Naive thymus-derived CD8-positive, alpha-beta T cell (primary cell): ENCODE data around the gene CACNB2. TPM values are rescaled to one million over a fixed set of nuclear protein-coding genes. Genes with fewer than 3 reads are reported as not detected.
"Not testable (repeated sequence)": the region's sequence is repeated elsewhere in the genome, so short reads cannot be mapped to it uniquely, and the experiment has no call there.

Experiments
- ATAC-seq, 2 donors: fragments of 150-1000 bp; cut with Tn5 transposase in 1 of 2; sonication (Bioruptor Pico), chemical (Tn5 transposase) in 1 of 2; 1 replicate in 1 of 2; 2 replicates in 1 of 2; pipeline ENCODE4 v1.10.0; 2021; ENCODE audit warnings: mild to moderate bottlenecking in 2 of 2, moderate library complexity in 2 of 2
- POLR2A ChIA-PET: fragments of 350-600 bp; sonication (Branson Sonifier 250); formaldehyde crosslinking; loops from one replicate; lab custom pipeline; 2021; ENCODE audit warnings: antibody characterized with exemption; lab: Charles Lee
- DNase-seq, 10 donors: peaks; one replicate each; pipeline versions ENCODE4 v3.0.0 to v3.0.0-alpha.2; 2020 to 2022
- H3K27ac Mint-ChIP-seq, 10 donors: one replicate each; pipeline ENCODE4 v1.8.0; 2020 to 2022; ENCODE audit warnings: mild to moderate bottlenecking in 10 of 10, mixed read lengths in 10 of 10, moderate library complexity in 4 of 10, inconsistent platforms in 1 of 10
- H3K27me3 Mint-ChIP-seq, 5 donors: one replicate each; pipeline ENCODE4 v1.8.0; 2021 to 2022; ENCODE audit warnings: mixed read lengths in 5 of 5
- H3K36me3 Mint-ChIP-seq, 3 donors: one replicate each; pipeline ENCODE4 v1.8.0; 2020 to 2022; ENCODE audit warnings: mixed read lengths in 3 of 3, mild to moderate bottlenecking in 2 of 3, inconsistent platforms in 1 of 3
- H3K4me1 Mint-ChIP-seq, 4 donors: one replicate each; pipeline ENCODE4 v1.8.0; 2021 to 2022; ENCODE audit warnings: mixed read lengths in 4 of 4
- H3K4me3 Mint-ChIP-seq, 10 donors: one replicate each; pipeline ENCODE4 v1.8.0; 2020 to 2022; ENCODE audit warnings: mild to moderate bottlenecking in 10 of 10, mixed read lengths in 10 of 10, moderate library complexity in 6 of 10, inconsistent platforms in 1 of 10
- H3K9me3 Mint-ChIP-seq, 9 donors: one replicate each; pipeline ENCODE4 v1.8.0; 2020 to 2022; ENCODE audit warnings: mixed read lengths in 9 of 9, mild to moderate bottlenecking in 3 of 9, inconsistent platforms in 1 of 9, moderate library complexity in 1 of 9
- polyA plus RNA-seq, 3 donors: library from polyadenylated mRNA; unstranded; fragments of 300-500 nt; fragmentation: Illumina TruSeq; gene quantifications; one replicate each; pipeline ENCODE4 v1.2.3, GENCODE V29; 2021
- total RNA-seq, 8 experiments: library from RNA in 2 of 8; stranded (reverse) in 2 of 8; gene quantifications; one replicate each; pipeline ENCODE4 v1.2.3 and lab custom pipeline; 2021 to 2026

CACNB2 gene
- total and polyA plus RNA-seq, 5 experiments from 2014 or later: 0.13 to 0.27 (median 0.17) TPM; not detected in 2

DNA sequence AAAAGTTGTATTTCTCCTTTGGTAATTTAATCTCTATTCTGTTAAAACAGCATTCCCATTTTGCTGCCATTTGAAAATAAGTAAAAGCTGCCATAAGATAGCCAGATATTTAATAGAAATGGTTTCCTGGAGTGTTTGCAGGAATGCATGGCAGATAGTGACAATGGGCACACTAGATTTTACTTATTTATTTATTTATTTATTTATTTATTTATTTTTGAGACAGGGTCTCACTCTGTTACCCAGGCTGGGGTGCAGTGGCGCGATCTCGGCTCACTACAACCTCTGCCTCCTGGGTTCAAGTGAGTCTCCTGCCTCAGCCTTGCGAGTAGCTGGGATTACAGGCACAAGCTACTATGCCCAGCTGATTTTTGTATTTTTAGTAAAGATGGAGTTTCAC lies 13.2 kb downstream of the CACNB2 start:
- H3K27me3 Mint-ChIP-seq, H3K27ac Mint-ChIP-seq, H3K4me1 Mint-ChIP-seq, H3K4me3 Mint-ChIP-seq, H3K36me3 Mint-ChIP-seq, POLR2A ChIA-PET, DNase-seq, ATAC-seq, H3K9me3 Mint-ChIP-seq: not testable (repeated sequence)

DNA sequence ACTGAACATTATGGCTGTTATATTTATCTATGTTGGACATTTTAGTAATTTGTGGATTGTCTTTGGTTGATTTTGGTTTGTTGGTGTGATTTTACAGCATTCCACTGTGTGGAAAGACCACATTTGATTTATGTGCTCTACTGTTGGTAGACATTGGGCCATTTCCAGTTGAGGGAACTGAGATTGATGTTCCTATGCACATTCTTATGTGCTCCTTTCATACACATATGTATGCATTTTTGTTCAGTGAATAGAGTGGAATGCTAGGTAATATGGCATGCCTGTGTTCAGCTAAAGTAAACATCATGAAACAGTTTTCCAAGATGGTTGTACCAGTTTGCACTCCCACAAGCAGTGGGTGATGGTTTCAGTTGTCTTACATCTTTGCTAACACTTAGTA lies 15.1 kb downstream of the CACNB2 start:
- ATAC-seq: no peak
- no peaks in the 10 kb centered on the region for H3K9me3 Mint-ChIP-seq
- POLR2A ChIA-PET: no interaction called here

DNA sequence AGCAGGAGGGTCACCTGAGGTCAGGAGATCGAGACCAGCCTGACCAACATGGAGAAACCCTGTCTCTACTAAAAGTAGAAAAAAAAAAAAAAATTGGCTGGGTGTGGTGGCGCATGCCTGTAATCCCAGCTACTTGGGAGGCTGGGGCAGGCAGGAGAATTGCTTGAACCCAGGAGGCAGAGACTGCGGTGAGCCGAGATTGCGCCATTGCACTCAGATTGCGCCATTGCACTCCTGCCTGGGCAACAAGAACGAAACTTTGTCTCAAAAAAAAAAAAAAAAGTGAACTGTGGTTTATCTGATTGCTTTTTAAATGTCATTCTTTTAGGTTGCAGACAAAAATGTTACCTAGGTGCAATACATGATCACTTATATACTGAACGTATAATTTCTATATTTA lies 16.6 kb downstream of the CACNB2 start:
- H3K4me1 Mint-ChIP-seq, H3K27me3 Mint-ChIP-seq, ATAC-seq, H3K36me3 Mint-ChIP-seq, H3K9me3 Mint-ChIP-seq, DNase-seq, H3K27ac Mint-ChIP-seq, H3K4me3 Mint-ChIP-seq: not testable (repeated sequence)
- POLR2A ChIA-PET: interaction anchor here (0.7 kb wide), 1 partner anchor 361 kb away, joined by 4 read pairs; no protein-coding TSS in a partner anchor

More for the DNA sequence above, 15.1 kb downstream of the CACNB2 start:
- H3K27me3 Mint-ChIP-seq: peaks cover 0 to 10% (median 1%) of the 10 kb centered on the region in 5 donors
- no peak overlapping the region for H3K4me3 Mint-ChIP-seq
- no peak for DNase-seq
- no peaks in the 10 kb centered on the region for H3K36me3 Mint-ChIP-seq
- no peak overlapping the region for H3K27ac Mint-ChIP-seq
- no peaks in the 10 kb centered on the region for H3K4me1 Mint-ChIP-seq

DNA sequence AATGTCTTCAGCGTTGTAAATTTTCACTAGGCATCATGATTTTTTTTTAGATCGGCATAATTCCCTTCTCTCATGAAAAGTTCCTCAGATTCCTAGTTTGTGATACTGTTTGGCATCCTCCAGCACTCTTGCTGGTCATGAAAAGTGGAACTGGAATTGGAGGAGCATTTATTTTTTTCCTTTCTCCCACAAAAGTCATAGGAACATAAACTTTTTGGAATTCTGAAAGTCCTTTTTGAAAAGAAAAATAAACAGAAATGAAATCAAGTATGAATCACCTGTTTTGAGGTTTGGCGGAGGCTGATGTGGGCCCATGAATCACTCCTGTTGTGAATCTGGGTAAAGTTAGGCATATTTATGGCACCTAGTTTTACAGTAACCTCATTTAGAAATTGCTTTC lies 17.7 kb downstream of the CACNB2 start:
- ATAC-seq (no peak), DNase-seq (no peak)
- Mint-ChIP-seq H3K36me3 (no peaks in the 10 kb centered on the region), H3K9me3 (peaks cover 0 to 2% (median 0%) of the 10 kb centered on the region in 9 donors), H3K4me3 (no peak overlapping the region), H3K27me3 (peaks cover 0 to 6% (median 0%) of the 10 kb centered on the region in 5 donors), H3K4me1 (no peaks in the 10 kb centered on the region), H3K27ac (no peak overlapping the region)
- POLR2A ChIA-PET: no interaction called here

DNA sequence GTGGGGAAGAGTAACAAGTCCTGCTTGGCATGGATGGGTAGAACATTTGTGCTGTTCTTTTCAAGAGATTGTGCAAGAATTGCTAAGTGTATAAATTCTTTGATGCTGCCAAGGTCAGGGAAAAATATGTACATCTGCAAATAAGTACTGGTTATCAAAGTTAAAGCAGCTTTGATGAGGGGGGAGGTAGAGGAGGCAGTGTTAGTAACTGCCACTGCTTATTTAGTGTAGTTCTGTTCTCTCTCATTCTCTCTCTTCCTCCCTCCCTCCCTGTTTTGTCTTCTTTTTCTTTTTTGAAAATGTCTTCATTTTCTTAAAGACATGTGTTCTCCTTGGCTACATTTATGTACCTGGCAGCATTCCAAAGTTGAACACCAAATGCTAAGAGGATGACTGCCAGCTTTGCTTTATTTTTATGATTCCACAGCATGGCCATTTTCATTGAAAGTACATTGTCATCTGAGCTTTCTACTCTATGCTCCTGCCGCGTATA lies 18.6 kb downstream of the CACNB2 start:
- ATAC-seq: no peak
- Mint-ChIP-seq H3K36me3 (no peaks in the 10 kb centered on the region), H3K27me3 (peaks cover 0 to 6% (median 0%) of the 10 kb centered on the region in 5 donors), H3K9me3 (peaks cover 0 to 2% (median 0%) of the 10 kb centered on the region in 9 donors), H3K27ac (no peak overlapping the region), H3K4me1 (no peaks in the 10 kb centered on the region), H3K4me3 (no peak overlapping the region)
- POLR2A ChIA-PET: no interaction called here
- no peak for DNase-seq

DNA sequence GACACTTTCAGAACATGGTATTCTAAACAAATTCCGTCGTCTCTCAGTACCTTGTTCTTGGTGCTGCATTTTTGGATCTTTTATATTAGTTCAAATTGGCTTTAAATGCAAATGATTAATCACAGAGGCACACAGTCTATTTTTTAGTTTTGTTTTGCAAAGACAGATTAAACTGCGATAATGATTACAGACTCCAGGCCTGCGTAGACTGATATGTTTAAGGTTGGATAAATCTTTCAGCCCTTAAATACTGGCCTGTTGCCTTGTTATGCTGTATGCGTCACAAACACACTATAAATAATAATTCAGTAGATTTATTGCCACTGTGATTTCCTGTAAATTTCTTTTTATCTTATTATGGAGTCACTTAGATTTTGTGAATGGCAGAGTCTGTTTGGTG lies 19.3 kb downstream of the CACNB2 start:
- Mint-ChIP-seq H3K36me3 (no peaks in the 10 kb centered on the region), H3K27ac (no peak overlapping the region), H3K9me3 (peaks cover 0 to 2% (median 0%) of the 10 kb centered on the region in 9 donors), H3K27me3 (peaks cover 0 to 6% (median 0%) of the 10 kb centered on the region in 5 donors), H3K4me1 (no peaks in the 10 kb centered on the region), H3K4me3 (no peak overlapping the region)
- no peak for DNase-seq
- POLR2A ChIA-PET: no interaction called here
- no peak for ATAC-seq

DNA sequence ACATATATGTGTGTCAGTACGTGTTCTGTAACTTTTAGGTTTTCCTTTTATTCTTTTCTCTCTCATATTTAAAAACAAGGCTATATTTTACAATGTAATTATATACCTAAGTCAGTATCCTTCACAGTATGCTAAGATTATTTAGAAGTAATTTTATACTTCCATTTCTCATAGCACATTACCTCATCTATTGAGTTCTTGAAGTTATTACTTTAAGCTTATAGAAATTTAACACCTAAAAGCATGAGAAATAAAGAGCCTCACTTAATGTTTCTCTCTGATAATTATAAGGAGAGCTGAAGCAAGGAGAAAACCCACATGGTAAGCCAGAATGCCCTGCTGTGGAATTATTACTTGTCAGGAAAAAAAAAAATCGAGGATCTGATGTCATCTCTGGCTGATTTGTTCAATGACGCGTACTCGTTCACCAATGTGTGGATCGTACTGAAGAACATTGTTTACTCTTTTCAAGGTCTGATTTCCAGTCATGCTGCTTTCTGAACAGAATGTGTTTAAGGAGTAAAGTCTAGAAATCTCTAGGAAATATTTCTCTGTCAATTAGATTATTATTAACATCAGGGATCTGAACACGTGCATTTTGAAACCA lies 21.9 kb downstream of the CACNB2 start:
- peaks cover 0 to 4% (median 0%) of the 10 kb centered on the region in 9 donors for H3K9me3 Mint-ChIP-seq

DNA sequence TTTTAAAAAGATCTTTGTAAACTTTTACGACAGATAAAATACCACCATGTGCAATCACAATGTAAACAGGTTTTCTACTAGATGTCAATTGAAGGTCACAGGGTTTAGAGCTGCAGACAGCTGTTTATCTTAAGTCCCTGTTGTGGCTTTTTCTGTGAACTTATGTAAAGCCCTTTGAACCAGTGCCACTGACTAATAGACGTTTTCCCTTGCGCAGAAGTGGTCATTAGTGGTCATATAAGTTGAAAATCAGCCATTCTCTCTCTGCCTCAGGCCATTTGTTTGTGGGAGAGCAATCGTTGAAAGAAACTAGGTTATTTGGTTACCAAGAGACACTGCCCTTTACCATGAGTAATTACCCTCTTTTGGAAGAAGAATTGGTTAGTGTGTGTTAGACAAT lies 23.9 kb downstream of the CACNB2 start:
- Mint-ChIP-seq H3K9me3 (peaks cover 0 to 4% (median 0%) of the 10 kb centered on the region in 9 donors), H3K27ac (no peak overlapping the region), H3K36me3 (no peaks in the 10 kb centered on the region), H3K4me1 (no peaks in the 10 kb centered on the region), H3K27me3 (no peaks in the 10 kb centered on the region), H3K4me3 (no peak overlapping the region)
- POLR2A ChIA-PET: no interaction called here
- DNase-seq: no peak
- ATAC-seq: no peak

More for the DNA sequence above, 21.9 kb downstream of the CACNB2 start:
- no peaks in the 10 kb centered on the region for H3K36me3 Mint-ChIP-seq
- H3K27me3 Mint-ChIP-seq: no peaks in the 10 kb centered on the region
- ATAC-seq (no peak), DNase-seq (no peak)
- no peaks in the 10 kb centered on the region for H3K4me1 Mint-ChIP-seq
- POLR2A ChIA-PET: no interaction called here
- no peak overlapping the region for H3K4me3 Mint-ChIP-seq
- no peak overlapping the region for H3K27ac Mint-ChIP-seq

DNA sequence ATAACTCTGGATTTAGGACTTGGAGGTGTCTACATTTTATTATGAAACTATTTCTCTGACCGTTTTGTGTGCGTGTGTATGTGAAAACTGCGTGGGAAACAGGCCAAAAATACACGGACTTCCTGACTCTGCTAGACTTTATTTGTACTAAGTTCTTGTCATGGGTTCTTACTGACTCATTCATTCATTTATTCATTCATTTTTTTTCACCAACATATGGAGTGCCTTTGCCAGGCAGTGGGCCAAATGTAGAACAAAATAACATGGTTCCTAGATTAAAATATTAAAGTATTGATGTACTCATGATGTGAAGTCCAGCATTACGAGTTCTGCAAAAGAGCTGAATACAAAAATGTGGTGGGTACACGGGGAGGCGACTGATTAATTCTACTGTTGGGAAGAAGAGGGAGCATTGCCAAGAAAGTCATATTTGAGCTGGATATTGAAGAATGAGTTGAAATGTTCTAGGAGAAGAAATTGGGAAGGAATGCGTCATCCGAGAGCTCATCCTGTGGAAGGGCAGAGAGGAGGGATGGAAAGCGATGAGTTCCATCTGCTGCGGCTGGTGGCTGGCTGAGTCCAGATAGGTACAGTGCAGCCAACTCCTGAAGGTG lies 24.6 kb downstream of the CACNB2 start:
- ATAC-seq (no peak), DNase-seq (no peak)
- peaks cover 0 to 4% (median 0%) of the 10 kb centered on the region in 9 donors for H3K9me3 Mint-ChIP-seq
- H3K27ac Mint-ChIP-seq: no peak overlapping the region
- no peak overlapping the region for H3K4me3 Mint-ChIP-seq
- no peaks in the 10 kb centered on the region for H3K27me3 Mint-ChIP-seq
- no peaks in the 10 kb centered on the region for H3K4me1 Mint-ChIP-seq
- no peaks in the 10 kb centered on the region for H3K36me3 Mint-ChIP-seq
- POLR2A ChIA-PET: no interaction called here

DNA sequence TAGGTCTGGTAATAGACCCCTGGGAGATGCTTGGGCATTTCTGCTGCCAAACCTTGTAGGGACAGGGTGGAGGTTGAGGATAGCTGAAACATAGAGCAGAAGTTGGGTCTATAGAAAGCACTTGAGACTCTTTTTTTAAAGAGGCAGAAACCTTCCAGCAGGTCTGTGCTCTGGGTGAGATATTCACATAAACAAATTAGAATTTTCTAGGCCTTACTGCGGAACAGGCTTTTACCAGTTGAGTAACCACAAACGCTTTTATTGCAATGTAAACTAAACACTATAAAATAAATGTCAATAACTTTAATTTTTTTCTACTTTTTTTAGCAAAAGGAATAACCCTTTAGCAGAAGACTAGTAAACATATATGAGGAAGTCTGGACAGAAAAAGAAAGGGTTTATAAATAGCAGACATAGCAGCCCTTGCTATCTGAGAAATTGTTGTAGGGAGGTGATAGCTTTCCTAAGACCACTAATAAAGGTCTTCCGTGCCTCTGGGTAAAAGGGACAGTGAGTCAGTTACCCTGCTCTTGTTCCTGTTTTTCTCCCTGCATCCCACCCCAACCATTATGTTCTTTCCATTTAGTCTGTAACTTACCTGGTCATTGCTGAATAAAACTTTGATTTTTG lies 38.7 kb downstream of the CACNB2 start:
- Mint-ChIP-seq H3K9me3 (no peaks in the 10 kb centered on the region), H3K27me3 (peaks cover 3 to 15% (median 6%) of the 10 kb centered on the region in 5 donors), H3K4me1 (no peaks in the 10 kb centered on the region), H3K4me3 (no peak overlapping the region), H3K36me3 (no peaks in the 10 kb centered on the region), H3K27ac (no peak overlapping the region)
- DNase-seq (no peak), ATAC-seq (no peak)
- POLR2A ChIA-PET: no interaction called here

DNA sequence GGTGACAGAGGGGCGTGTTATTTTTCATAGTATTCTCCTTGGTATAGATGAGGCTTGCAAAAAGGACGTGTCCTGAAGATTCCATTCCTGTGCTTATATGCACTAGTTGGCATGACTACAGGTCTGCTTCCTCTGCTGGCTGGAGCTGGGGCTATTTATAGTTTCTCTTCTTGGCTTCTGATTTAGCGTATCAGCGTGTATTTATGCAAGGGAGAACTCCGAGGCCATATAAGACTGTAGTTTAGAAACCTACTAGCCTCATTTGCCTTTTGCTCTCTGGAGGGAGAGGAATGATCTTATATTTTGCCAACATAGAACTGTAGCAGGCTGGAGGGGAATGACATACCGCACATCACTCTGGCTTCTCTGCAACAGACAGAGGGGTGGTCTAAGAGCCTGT lies 39.7 kb downstream of the CACNB2 start:
- ATAC-seq (no peak), DNase-seq (no peak)
- Mint-ChIP-seq H3K27me3 (peaks cover 3 to 15% (median 6%) of the 10 kb centered on the region in 5 donors), H3K4me1 (no peaks in the 10 kb centered on the region), H3K36me3 (no peaks in the 10 kb centered on the region), H3K4me3 (no peak overlapping the region), H3K27ac (no peak overlapping the region), H3K9me3 (no peaks in the 10 kb centered on the region)
- POLR2A ChIA-PET: no interaction called here

DNA sequence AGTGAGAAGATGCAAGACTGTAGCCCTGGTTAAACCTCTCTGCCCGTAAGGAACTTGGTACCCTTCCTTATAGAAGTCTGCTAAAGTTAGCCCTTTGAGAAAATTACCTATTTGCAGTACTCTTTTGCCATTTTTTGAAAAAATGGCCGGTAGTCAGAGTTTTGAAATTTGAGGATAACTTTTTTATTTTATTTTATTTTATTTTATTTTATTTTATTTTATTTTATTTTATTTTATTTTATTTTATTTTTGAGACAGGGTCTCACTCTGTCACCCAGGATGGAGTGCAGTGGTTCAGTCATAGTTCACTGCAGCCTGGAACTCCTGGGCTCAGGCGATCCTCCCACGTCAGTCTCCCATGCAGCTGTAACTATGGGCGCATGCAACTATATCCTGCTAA lies 41.2 kb downstream of the CACNB2 start:
- POLR2A ChIA-PET, H3K9me3 Mint-ChIP-seq, DNase-seq, H3K36me3 Mint-ChIP-seq, ATAC-seq, H3K27ac Mint-ChIP-seq, H3K4me1 Mint-ChIP-seq, H3K4me3 Mint-ChIP-seq: not testable (repeated sequence)
- peaks cover 2 to 12% (median 4%) of the 10 kb centered on the region in 5 donors for H3K27me3 Mint-ChIP-seq

DNA sequence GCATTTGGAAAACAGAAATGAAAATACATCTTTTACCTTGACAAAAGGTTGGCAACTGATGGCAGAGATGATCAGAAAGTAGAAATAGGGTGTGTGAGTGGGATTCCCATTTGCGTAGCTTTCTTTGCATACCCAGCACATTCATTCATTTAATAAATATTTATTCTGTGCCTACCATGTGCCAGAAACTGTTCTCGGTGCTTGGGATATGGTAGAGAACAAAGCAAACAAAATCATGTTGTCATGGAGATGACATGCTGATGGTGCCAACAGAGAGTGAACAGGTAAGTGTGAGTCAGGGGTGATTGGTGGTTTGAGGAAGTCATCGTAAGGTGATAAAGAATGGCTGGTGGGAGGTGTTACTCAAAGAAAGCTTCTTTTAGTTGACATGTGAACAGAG lies 45.4 kb downstream of the CACNB2 start:
- H3K9me3 Mint-ChIP-seq: peaks cover 0 to 10% (median 0%) of the 10 kb centered on the region in 9 donors
- DNase-seq (no peak), ATAC-seq (no peak)
- no peak overlapping the region for H3K27ac Mint-ChIP-seq
- H3K4me3 Mint-ChIP-seq: no peak overlapping the region
- no peaks in the 10 kb centered on the region for H3K4me1 Mint-ChIP-seq
- POLR2A ChIA-PET: no interaction called here
- peaks cover 0 to 11% (median 4%) of the 10 kb centered on the region in 5 donors for H3K27me3 Mint-ChIP-seq
- H3K36me3 Mint-ChIP-seq: no peaks in the 10 kb centered on the region
